Measurements from ENCODE around the gene BDKRB2. TPM values are rescaled to one million over a fixed set of nuclear protein-coding genes. Genes with fewer than 3 reads are reported as not detected.

BDKRB2 gene
- total RNA-seq, 1 donor from 2014 or later: 0.29 TPM

GRCh38 chr14:96161636-96162035, 43.0 kb upstream of the BDKRB2 start:
- H3K4me3 ChIP-seq (ENCODE audit: low read depth, low read length): no peak overlapping the region
- TF ChIP-seq CTCF (conservative IDR thresholded peaks at IDR 0.05; ENCODE audit: low read depth, low read length): no peak
- DNase-seq (ENCODE audit: low read depth): no peak

- no peak overlapping the region for H3K4me3 ChIP-seq (ENCODE audit: low read depth, low read length)
- no peak for TF ChIP-seq CTCF (conservative IDR thresholded peaks at IDR 0.05; ENCODE audit: low read depth, low read length)
- DNase-seq (ENCODE audit: low read depth): no peak
Observed at GRCh38 chr14:96162265-96162664, 42.4 kb upstream of the BDKRB2 start.

GRCh38 chr14:96162741-96163140, 41.9 kb upstream of the BDKRB2 start:
- DNase-seq (ENCODE audit: low read depth): no peak
- no peak overlapping the region for H3K4me3 ChIP-seq (ENCODE audit: low read depth, low read length)
- TF ChIP-seq CTCF (conservative IDR thresholded peaks at IDR 0.05; ENCODE audit: low read depth, low read length): no peak

- H3K4me3 ChIP-seq (ENCODE audit: low read depth, low read length): no peak overlapping the region
- DNase-seq (ENCODE audit: low read depth): no peak
- TF ChIP-seq CTCF (conservative IDR thresholded peaks at IDR 0.05; ENCODE audit: low read depth, low read length): no peak
Observed at GRCh38 chr14:96164861-96165490, 39.7 kb upstream of the BDKRB2 start.

- no peak for DNase-seq (ENCODE audit: low read depth)
- no peak overlapping the region for H3K4me3 ChIP-seq (ENCODE audit: low read depth, low read length)
- TF ChIP-seq CTCF (conservative IDR thresholded peaks at IDR 0.05; ENCODE audit: low read depth, low read length): no peak
Observed at GRCh38 chr14:96165493-96166436, 38.9 kb upstream of the BDKRB2 start.

- no peak overlapping the region for H3K4me3 ChIP-seq (ENCODE audit: low read depth, low read length)
- no peak for DNase-seq (ENCODE audit: low read depth)
- no peak for TF ChIP-seq CTCF (conservative IDR thresholded peaks at IDR 0.05; ENCODE audit: low read depth, low read length)
Observed at GRCh38 chr14:96166461-96167223, 38.0 kb upstream of the BDKRB2 start.
